Progenitor cell of endocrine pancreas (in vitro differentiated cells): ENCODE measurements around the gene MCM5. TPM values are rescaled to one million over a fixed set of nuclear protein-coding genes. Genes with fewer than 3 reads are reported as not detected.

Experiments
- DNase-seq: peaks from one replicate; pipeline ENCODE4 v3.0.0; 2021; ENCODE audit warnings: low spot score; ENCODE audit not compliant: unreplicated experiment
- H3K27ac Mint-ChIP-seq: 2 replicates; pipeline ENCODE4 v1.8.0; 2021; ENCODE audit warnings: mild to moderate bottlenecking, moderate library complexity, mixed read lengths
- H3K27me3 Mint-ChIP-seq: 2 replicates; pipeline ENCODE4 v1.8.0; 2021; ENCODE audit warnings: mixed read lengths
- H3K36me3 Mint-ChIP-seq: 2 replicates; pipeline ENCODE4 v1.8.0; 2022; ENCODE audit warnings: mixed read lengths; ENCODE audit not compliant: insufficient read depth
- H3K4me1 Mint-ChIP-seq: 2 replicates; pipeline ENCODE4 v1.8.0; 2021; ENCODE audit warnings: low read depth, mixed read lengths
- H3K4me3 Mint-ChIP-seq: 2 replicates; pipeline ENCODE4 v1.8.0; 2021; ENCODE audit warnings: low read depth, mild to moderate bottlenecking, moderate library complexity, mixed read lengths
- H3K9me3 Mint-ChIP-seq: 2 replicates; pipeline ENCODE4 v1.8.0; 2021; ENCODE audit warnings: low read depth, mixed read lengths
- total RNA-seq: library from RNA; stranded (reverse); gene quantifications from 2 replicates; pipeline ENCODE4 v1.2.1, GENCODE V29; 2021
- TF ChIP-seq, protein P1 (sequence below): fragments of 200-600 bp; sonication (generic); IDR thresholded peaks from one replicate; pipeline ENCODE4 v1.5.0; 2021; ENCODE audit warnings: antibody characterized with exemption, mild to moderate bottlenecking; ENCODE audit not compliant: unreplicated experiment

The MCM5 gene
- total RNA-seq, 1 donor from 2014 or later, result 92.8 TPM

DNA sequence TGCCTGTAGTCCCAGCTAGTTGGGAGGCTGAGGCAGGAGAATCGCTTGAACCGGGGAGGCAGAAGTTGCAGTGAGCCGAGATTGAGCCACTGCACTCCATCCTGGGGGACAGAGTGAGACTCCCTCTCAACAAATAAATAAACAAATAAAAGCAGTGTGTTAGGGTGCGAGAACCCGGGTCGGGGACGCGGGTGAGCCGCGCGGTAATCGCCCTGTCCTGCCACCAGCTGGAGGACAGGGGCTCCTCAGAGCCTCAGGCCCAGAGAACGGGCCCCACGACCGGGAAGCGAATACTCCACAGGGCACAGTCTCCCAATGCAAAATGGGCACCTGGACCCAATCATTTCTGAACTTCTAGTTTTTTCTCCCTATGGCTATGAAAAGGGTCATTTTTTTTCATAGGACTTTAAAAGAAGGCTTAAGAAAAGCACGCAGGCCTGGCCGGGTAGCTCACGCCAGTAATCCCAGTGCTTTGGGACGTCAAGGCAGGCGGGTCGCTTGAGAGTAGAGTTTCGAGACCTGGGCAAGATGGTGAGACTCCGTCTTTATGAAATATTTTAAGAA, 744 bp upstream of the MCM5 start:
- H3K27ac Mint-ChIP-seq, result peak overlapping the region; percentile 98
- H3K27me3 Mint-ChIP-seq, result no peaks in the 10 kb centered on the region
- peaks cover 23% of the 10 kb centered on the region for H3K4me1 Mint-ChIP-seq
- no peaks in the 10 kb centered on the region for H3K9me3 Mint-ChIP-seq
- no peak for DNase-seq
- H3K4me3 Mint-ChIP-seq, result peak overlapping the region; percentile 99
- TF ChIP-seq, protein P1, sequence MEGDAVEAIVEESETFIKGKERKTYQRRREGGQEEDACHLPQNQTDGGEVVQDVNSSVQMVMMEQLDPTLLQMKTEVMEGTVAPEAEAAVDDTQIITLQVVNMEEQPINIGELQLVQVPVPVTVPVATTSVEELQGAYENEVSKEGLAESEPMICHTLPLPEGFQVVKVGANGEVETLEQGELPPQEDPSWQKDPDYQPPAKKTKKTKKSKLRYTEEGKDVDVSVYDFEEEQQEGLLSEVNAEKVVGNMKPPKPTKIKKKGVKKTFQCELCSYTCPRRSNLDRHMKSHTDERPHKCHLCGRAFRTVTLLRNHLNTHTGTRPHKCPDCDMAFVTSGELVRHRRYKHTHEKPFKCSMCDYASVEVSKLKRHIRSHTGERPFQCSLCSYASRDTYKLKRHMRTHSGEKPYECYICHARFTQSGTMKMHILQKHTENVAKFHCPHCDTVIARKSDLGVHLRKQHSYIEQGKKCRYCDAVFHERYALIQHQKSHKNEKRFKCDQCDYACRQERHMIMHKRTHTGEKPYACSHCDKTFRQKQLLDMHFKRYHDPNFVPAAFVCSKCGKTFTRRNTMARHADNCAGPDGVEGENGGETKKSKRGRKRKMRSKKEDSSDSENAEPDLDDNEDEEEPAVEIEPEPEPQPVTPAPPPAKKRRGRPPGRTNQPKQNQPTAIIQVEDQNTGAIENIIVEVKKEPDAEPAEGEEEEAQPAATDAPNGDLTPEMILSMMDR, result no peak
- H3K36me3 Mint-ChIP-seq, result peaks cover 3% of the 10 kb centered on the region

DNA sequence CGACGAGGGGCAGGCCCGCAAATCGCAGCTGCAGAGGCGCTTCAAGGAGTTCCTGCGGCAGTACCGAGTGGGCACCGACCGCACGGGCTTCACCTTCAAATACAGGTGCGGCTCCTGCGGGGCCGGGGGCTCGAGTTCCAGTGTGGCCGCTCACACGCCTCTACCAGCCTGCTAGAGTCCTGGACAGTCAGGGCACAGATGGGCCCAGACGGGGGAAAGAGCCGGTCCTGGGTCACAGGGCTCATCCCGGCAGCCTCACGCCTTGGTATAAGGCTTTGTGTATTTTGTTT, 506 bp downstream of the MCM5 start:
- no peak for DNase-seq
- Mint-ChIP-seq H3K4me3 (peak overlapping the region; percentile 99), H3K9me3 (no peaks in the 10 kb centered on the region), H3K4me1 (peaks cover 23% of the 10 kb centered on the region), H3K27me3 (no peaks in the 10 kb centered on the region), H3K36me3 (peaks cover 8% of the 10 kb centered on the region), H3K27ac (peak overlapping the region; percentile 41)
- TF ChIP-seq, protein P1, result no peak

DNA sequence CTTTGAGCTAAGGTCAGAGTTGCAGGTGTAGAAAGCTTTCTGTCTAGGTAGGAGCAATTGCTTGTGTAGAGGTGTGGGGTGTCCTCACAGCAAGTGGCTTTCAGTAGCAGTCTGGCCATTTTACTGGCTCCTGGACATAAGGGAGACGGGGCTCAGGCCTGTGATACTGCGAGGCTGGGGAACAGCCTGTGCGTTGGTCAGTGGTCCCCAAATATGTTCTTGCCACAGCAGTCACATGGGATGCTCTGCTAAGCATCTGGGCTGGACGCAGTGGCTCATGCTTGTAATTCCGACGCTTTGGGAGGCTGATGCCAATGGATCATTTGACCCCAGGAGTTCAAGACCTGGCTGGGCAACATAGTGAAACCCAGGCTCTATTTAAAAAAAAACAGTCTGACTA, 1.9 kb downstream of the MCM5 start:
- TF ChIP-seq, protein P1, result no peak
- H3K36me3 Mint-ChIP-seq, result peaks cover 11% of the 10 kb centered on the region
- peaks cover 23% of the 10 kb centered on the region for H3K4me1 Mint-ChIP-seq
- no peak for DNase-seq
- no peaks in the 10 kb centered on the region for H3K27me3 Mint-ChIP-seq
- no peaks in the 10 kb centered on the region for H3K9me3 Mint-ChIP-seq
- peak overlapping the region; percentile 80 for H3K4me3 Mint-ChIP-seq
- peak overlapping the region; percentile 89 for H3K27ac Mint-ChIP-seq

DNA sequence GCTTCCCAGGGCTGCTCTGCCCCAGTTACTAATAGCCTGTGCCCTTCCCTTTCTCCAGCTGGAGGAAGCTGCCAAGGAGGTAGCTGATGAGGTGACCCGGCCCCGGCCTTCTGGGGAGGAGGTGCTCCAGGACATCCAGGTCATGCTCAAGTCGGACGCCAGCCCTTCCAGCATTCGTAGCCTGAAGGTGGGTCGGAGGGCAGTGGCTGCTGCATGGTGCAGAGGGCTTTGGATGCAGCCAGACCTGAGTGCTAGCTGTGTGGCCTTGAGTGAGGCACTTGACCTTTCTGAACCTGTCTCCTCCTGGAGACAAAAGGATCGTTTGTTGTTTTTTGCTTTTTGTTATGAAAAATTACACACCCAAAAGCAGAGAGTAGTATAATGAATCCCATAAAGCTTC, 3.4 kb downstream of the MCM5 start:
- no peak overlapping the region for H3K4me3 Mint-ChIP-seq
- H3K27ac Mint-ChIP-seq, result no peak overlapping the region
- no peaks in the 10 kb centered on the region for H3K9me3 Mint-ChIP-seq
- no peaks in the 10 kb centered on the region for H3K27me3 Mint-ChIP-seq
- TF ChIP-seq, protein P1, result no peak
- peaks cover 18% of the 10 kb centered on the region for H3K4me1 Mint-ChIP-seq
- no peak for DNase-seq
- peaks cover 16% of the 10 kb centered on the region for H3K36me3 Mint-ChIP-seq

DNA sequence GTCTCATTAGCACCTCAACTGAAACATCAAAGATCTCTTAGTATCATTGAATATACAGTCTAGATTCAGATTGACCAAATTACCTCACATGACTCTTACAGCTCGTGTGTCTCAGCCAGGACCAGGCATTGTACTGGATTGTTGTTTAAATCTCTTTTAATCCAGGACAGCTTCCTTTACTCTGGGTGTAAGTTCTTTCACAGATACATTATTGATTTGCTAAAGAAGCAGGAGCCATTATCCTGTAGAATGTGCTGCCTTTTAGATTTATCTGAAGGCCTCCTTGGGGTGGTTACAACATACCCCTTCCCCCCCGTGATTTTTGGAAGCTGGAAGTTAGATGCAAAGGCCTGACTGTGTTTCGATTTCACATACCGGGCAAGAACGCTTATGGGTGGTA, 4.2 kb downstream of the MCM5 start:
- Mint-ChIP-seq H3K4me3 (no peak overlapping the region), H3K27me3 (no peaks in the 10 kb centered on the region), H3K27ac (no peak overlapping the region), H3K36me3 (peaks cover 16% of the 10 kb centered on the region), H3K4me1 (peaks cover 18% of the 10 kb centered on the region), H3K9me3 (no peaks in the 10 kb centered on the region)
- TF ChIP-seq, protein P1, result no peak
- DNase-seq, result no peak
